Measurements from ENCODE around the gene INF2.

Gene INF2

GRCh38 chr14:104698688-104699425 lies 9.4 kb downstream of the INF2 start:
- Mint-ChIP-seq H3K4me1 (peaks cover 32% of the 10 kb centered on the region), H3K9me3 (peaks cover under 1% of the 10 kb centered on the region), H3K36me3 (ENCODE audit: low read depth) (peaks cover 7% of the 10 kb centered on the region), H3K27ac (no peak overlapping the region), H3K27me3 (ENCODE audit: low read depth, poor library complexity) (peaks cover 12% of the 10 kb centered on the region), H3K4me3 (no peak overlapping the region)
- no peak for DNase-seq
- no peak for TF ChIP-seq CTCF (IDR thresholded peaks at IDR 0.05)

DNA sequence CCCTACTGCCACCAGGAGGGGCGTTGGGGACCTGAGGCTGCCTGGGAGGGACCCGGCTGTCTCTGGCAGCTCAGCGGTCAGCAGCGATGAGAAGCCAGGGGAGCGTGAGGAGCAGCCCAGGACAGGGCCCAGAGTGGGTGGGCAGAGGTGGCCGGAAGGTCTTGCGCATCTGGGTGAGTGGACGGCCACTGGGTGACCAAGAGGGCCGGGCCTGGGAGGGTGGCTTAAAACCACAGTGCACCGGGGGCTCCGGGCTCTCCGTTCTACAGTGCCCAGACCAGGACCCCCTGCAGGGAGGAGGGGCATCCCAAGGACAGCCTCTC lies 10.0 kb downstream of the INF2 start:
- no peak for TF ChIP-seq CTCF (IDR thresholded peaks at IDR 0.05)
- H3K4me3 Mint-ChIP-seq, result no peak overlapping the region
- H3K9me3 Mint-ChIP-seq, result peaks cover 5% of the 10 kb centered on the region
- no peak for DNase-seq
- peaks cover 29% of the 10 kb centered on the region for H3K4me1 Mint-ChIP-seq
- H3K36me3 Mint-ChIP-seq (ENCODE audit: low read depth), result peaks cover 12% of the 10 kb centered on the region
- H3K27me3 Mint-ChIP-seq (ENCODE audit: low read depth, poor library complexity), result peaks cover 12% of the 10 kb centered on the region
- no peak overlapping the region for H3K27ac Mint-ChIP-seq

GRCh38 chr14:104700225-104700651 lies 10.8 kb downstream of the INF2 start:
- Mint-ChIP-seq H3K4me1 (peaks cover 20% of the 10 kb centered on the region), H3K27me3 (ENCODE audit: low read depth, poor library complexity) (peaks cover 12% of the 10 kb centered on the region), H3K9me3 (peaks cover 7% of the 10 kb centered on the region), H3K4me3 (no peak overlapping the region), H3K36me3 (ENCODE audit: low read depth) (peaks cover 21% of the 10 kb centered on the region), H3K27ac (no peak overlapping the region)
- no peak for DNase-seq
- TF ChIP-seq CTCF (IDR thresholded peaks at IDR 0.05), result no peak

DNA sequence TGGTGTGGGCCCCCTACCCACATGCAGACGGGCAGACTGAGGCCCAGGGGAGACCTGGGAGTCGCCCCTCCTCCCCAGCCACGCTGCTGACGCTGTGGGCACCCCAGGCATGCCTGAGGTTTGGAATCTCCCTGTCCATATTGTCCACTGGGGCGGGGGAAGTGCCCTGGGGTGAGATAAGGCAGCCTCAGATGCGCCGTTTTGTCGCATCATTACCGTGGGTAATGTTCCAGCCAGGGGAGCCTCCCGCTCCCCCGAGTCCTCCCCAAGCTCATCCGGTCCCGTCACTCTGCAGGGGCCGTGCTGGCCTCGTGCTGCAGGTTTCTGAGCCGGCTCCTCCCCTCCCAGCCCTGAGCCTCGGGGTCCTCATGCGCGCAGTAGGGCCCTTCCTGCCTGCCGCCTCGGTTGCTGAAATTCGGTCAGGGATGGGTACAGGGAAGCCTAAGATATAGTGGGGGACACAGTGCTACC lies 11.4 kb downstream of the INF2 start:
- TF ChIP-seq CTCF (IDR thresholded peaks at IDR 0.05), result no peak
- H3K27ac Mint-ChIP-seq, result no peak overlapping the region
- peaks cover 15% of the 10 kb centered on the region for H3K4me1 Mint-ChIP-seq
- H3K4me3 Mint-ChIP-seq, result no peak overlapping the region
- no peak for DNase-seq
- H3K27me3 Mint-ChIP-seq (ENCODE audit: low read depth, poor library complexity), result peaks cover 12% of the 10 kb centered on the region
- H3K9me3 Mint-ChIP-seq, result peaks cover 7% of the 10 kb centered on the region
- H3K36me3 Mint-ChIP-seq (ENCODE audit: low read depth), result peaks cover 23% of the 10 kb centered on the region

GRCh38 chr14:104701383-104702076 lies 12.1 kb downstream of the INF2 start:
- no peak overlapping the region for H3K27ac Mint-ChIP-seq
- no peak overlapping the region for H3K4me3 Mint-ChIP-seq
- peaks cover 23% of the 10 kb centered on the region for H3K36me3 Mint-ChIP-seq (ENCODE audit: low read depth)

More at GRCh38 chr14:104701383-104702076, 12.1 kb downstream of the INF2 start:
- H3K9me3 Mint-ChIP-seq, result peaks cover 7% of the 10 kb centered on the region
- DNase-seq, result no peak
- H3K4me1 Mint-ChIP-seq, result peaks cover 12% of the 10 kb centered on the region
- no peak for TF ChIP-seq CTCF (IDR thresholded peaks at IDR 0.05)
- peaks cover 12% of the 10 kb centered on the region for H3K27me3 Mint-ChIP-seq (ENCODE audit: low read depth, poor library complexity)

Measured in nephron progenitor cell (in vitro differentiated cells).